Thoracic aorta (tissue), 2 donors: ENCODE results near the gene TPK1. TPM values are rescaled to one million over a fixed set of nuclear protein-coding genes. Genes with fewer than 3 reads are reported as not detected.

Experiments used
- ATAC-seq: fragments of 150-250 bp; one replicate; pipeline ENCODE4 v1.8.0; 2017; ENCODE audit warnings: low read depth; ENCODE audit not compliant: insufficient number of reproducible peaks, low FRiP score
- DNase-seq: peaks from one replicate; pipeline ENCODE4 v3.0.0-alpha.2; 2020; ENCODE audit warnings: low spot score
- H3K27ac ChIP-seq, 2 donors: fragments of 200-600 bp; sonication (generic); 1 replicate in 1 of 2; 2 replicates in 1 of 2; pipeline ENCODE4 v1.5.1; 2016; ENCODE audit warnings: mild to moderate bottlenecking in 2 of 2, moderate library complexity in 2 of 2
- H3K27me3 ChIP-seq: fragments of 200-600 bp; sonication (generic); replicated peaks from 2 replicates; pipeline ENCODE4 v1.6.0; 2016; ENCODE audit warnings: mild to moderate bottlenecking; ENCODE audit not compliant: insufficient read depth
- H3K36me3 ChIP-seq: fragments of 200-600 bp; sonication (generic); one replicate; pipeline ENCODE4 v1.5.1; 2016
- H3K4me1 ChIP-seq, 2 donors: fragments of 200-600 bp; sonication (generic); 1 replicate in 1 of 2; 2 replicates in 1 of 2; pipeline versions ENCODE4 v1.5.1 to v1.6.0; 2016; ENCODE audit warnings: low read depth in 2 of 2, mild to moderate bottlenecking in 1 of 2; ENCODE audit not compliant: control insufficient read depth in 1 of 2
- H3K4me3 ChIP-seq: fragments of 200-600 bp; sonication (generic); 2 replicates; pipeline ENCODE4 v1.5.1; 2016; ENCODE audit warnings: mild to moderate bottlenecking
- H3K9me3 ChIP-seq: fragments of 200-600 bp; sonication (generic); 2 replicates; pipeline ENCODE4 v1.5.1; 2016
- CTCF ChIP-seq: fragments of 200-600 bp; sonication (generic); IDR thresholded peaks from one replicate; pipeline ENCODE4 v1.5.1; 2019; ENCODE audit warnings: antibody characterized with exemption
- total RNA-seq, 2 donors: library from RNA; depleted of rRNA; stranded (reverse); fragments of >200 nt; gene quantifications; one replicate each; pipeline versions ENCODE4 v1.1.0 to v1.2.3, GENCODE V29; 2016

TPK1 gene
- total RNA-seq, 2 donors from 2014 or later, result 13.3 to 21.2 TPM

GRCh38 chr7:144416341-144416740 is 419.5 kb downstream of the TPK1 start:
- no peaks in the 10 kb centered on the region for H3K4me1 ChIP-seq
- no peaks in the 10 kb centered on the region for H3K9me3 ChIP-seq
- no peak for TF ChIP-seq CTCF
- no peaks in the 10 kb centered on the region for H3K27me3 ChIP-seq
- no peak overlapping the region for H3K4me3 ChIP-seq
- no peaks in the 10 kb centered on the region for H3K36me3 ChIP-seq
- no peak for ATAC-seq
- no peak for DNase-seq
- no peak overlapping the region for H3K27ac ChIP-seq

- Histone ChIP-seq H3K4me1 (no peaks in the 10 kb centered on the region), H3K9me3 (no peaks in the 10 kb centered on the region)
- no peak for DNase-seq
Measured at GRCh38 chr7:144415858-144416257, 420.0 kb downstream of the TPK1 start.

GRCh38 chr7:144414815-144415214 is 421.0 kb downstream of the TPK1 start:
- no peaks in the 10 kb centered on the region for H3K4me1 ChIP-seq
- TF ChIP-seq CTCF, result no peak

More at GRCh38 chr7:144415858-144416257, 420.0 kb downstream of the TPK1 start:
- Histone ChIP-seq H3K27me3 (no peaks in the 10 kb centered on the region), H3K27ac (no peak overlapping the region), H3K36me3 (no peaks in the 10 kb centered on the region), H3K4me3 (no peak overlapping the region)
- no peak for TF ChIP-seq CTCF
- no peak for ATAC-seq

GRCh38 chr7:144410441-144410840 is 425.4 kb downstream of the TPK1 start:
- no peak for DNase-seq
- no peaks in the 10 kb centered on the region for H3K27me3 ChIP-seq
- no peak for TF ChIP-seq CTCF

More at GRCh38 chr7:144414815-144415214, 421.0 kb downstream of the TPK1 start:
- Histone ChIP-seq H3K27ac (no peak overlapping the region), H3K36me3 (no peaks in the 10 kb centered on the region), H3K4me3 (no peak overlapping the region), H3K27me3 (no peaks in the 10 kb centered on the region), H3K9me3 (no peaks in the 10 kb centered on the region)
- ATAC-seq (no peak), DNase-seq (no peak)

GRCh38 chr7:144408121-144408520 is 427.7 kb downstream of the TPK1 start:
- Histone ChIP-seq H3K27me3 (no peaks in the 10 kb centered on the region), H3K27ac (no peak overlapping the region), H3K4me1 (no peaks in the 10 kb centered on the region), H3K4me3 (no peak overlapping the region), H3K9me3 (no peaks in the 10 kb centered on the region), H3K36me3 (no peaks in the 10 kb centered on the region)
- TF ChIP-seq CTCF, result no peak
- ATAC-seq (no peak), DNase-seq (no peak)

More at GRCh38 chr7:144410441-144410840, 425.4 kb downstream of the TPK1 start:
- Histone ChIP-seq H3K9me3 (no peaks in the 10 kb centered on the region), H3K36me3 (no peaks in the 10 kb centered on the region), H3K4me1 (no peaks in the 10 kb centered on the region), H3K4me3 (no peak overlapping the region), H3K27ac (no peak overlapping the region)
- ATAC-seq, result no peak
